Right lobe of liver (tissue), 6 donors: ENCODE measurements around the gene MCUR1. TPM values are rescaled to one million over a fixed set of nuclear protein-coding genes. Genes with fewer than 3 reads are reported as not detected.

Experiments used
- ATAC-seq, 4 donors: fragments of 200-7000 bp; cut with Tn5 transposase; one replicate each; pipeline ENCODE4 v1.9.1; 2020; ENCODE audit warnings: mild to moderate bottlenecking in 4 of 4, moderate library complexity in 4 of 4
- DNase-seq, 3 donors: peaks; one replicate each; pipeline ENCODE4 v3.0.0-alpha.2; 2020
- H3K27ac ChIP-seq, 3 donors: fragments of 200-600 bp; one replicate each; pipeline ENCODE4 v1.8.0; 2022
- H3K27me3 ChIP-seq, 2 donors: fragments of 200-600 bp; one replicate each; pipeline ENCODE4 v1.8.0; 2022
- H3K36me3 ChIP-seq, 4 donors: fragments of 200-600 bp; sonication (generic) in 1 of 4; one replicate each; pipeline versions ENCODE4 v1.5.1 to v1.8.0; 2017 to 2022; ENCODE audit warnings: control low read depth in 1 of 4
- H3K4me1 ChIP-seq, 4 donors: fragments of 200-600 bp; sonication (generic) in 1 of 4; one replicate each; pipeline versions ENCODE4 v1.5.1 to v1.8.0; 2017 to 2022; ENCODE audit warnings: control low read depth in 1 of 4
- H3K4me3 ChIP-seq, 3 donors: fragments of 200-600 bp; one replicate each; pipeline ENCODE4 v1.8.0; 2022
- H3K9me3 ChIP-seq, 4 donors: fragments of 200-600 bp; sonication (generic) in 1 of 4; one replicate each; pipeline versions ENCODE4 v1.5.1 to v1.8.0; 2017 to 2022; ENCODE audit warnings: control low read depth in 1 of 4
- CTCF ChIP-seq, 4 donors: fragments of 200-600 bp in 3 of 4; fragments of 450-650 bp in 1 of 4; IDR thresholded peaks; one replicate each; pipeline versions ENCODE4 v1.5.1 to v1.8.0; 2016 to 2022; ENCODE audit warnings: antibody characterized with exemption in 4 of 4, mild to moderate bottlenecking in 2 of 4
- POLR2A ChIP-seq: fragments of 450-650 bp; IDR thresholded peaks from one replicate; pipeline ENCODE4 v1.6.1; 2017; ENCODE audit warnings: antibody characterized with exemption, mild to moderate bottlenecking
- WGBS: methylation state at CpG from one replicate; pipeline ENCODE4 v1.1.6; 2018; ENCODE audit warnings: low coverage, low lambda C conversion rate; ENCODE audit not compliant: insufficient coverage; ENCODE audit errors: missing lambda C conversion rate; 5-methylcytosine and 5-hydroxymethylcytosine counted together
- intact Hi-C, 2 donors: fragments of 100-400 bp; cut with DNase I; formaldehyde crosslinking; loops; one replicate each; pipeline versions ENCODE4 v1.11.2 to v1.14.1; 2022
- total RNA-seq, 6 experiments: library from RNA; depleted of rRNA in 2 of 6; stranded (reverse); fragments of >200 nt in 2 of 6; fragmentation: NEBNext Ultra II Directional in 3 of 6; extraction: Animal tissue kit (Norgen Biotek cat#: 25700) in 3 of 6; gene quantifications; one replicate each; pipeline versions ENCODE4 v1.1.0 to v1.2.4, GENCODE V29; 2016 to 2023
- donor health status: DM: no; HTN: yes; CAD: no.
- donor health status: DM: no; HTN: no; CAD: no.
- donor health status: DM: no; HTN: no; CAD: no.
- donor health status: DM: no; HTN: yes; CAD: no.
- donor health status: DM: no; HTN: yes; CAD: no.

MCUR1 gene
- total RNA-seq, 6 experiments from 2014 or later, result 12.7 to 17.8 (median 15.2) TPM

DNA sequence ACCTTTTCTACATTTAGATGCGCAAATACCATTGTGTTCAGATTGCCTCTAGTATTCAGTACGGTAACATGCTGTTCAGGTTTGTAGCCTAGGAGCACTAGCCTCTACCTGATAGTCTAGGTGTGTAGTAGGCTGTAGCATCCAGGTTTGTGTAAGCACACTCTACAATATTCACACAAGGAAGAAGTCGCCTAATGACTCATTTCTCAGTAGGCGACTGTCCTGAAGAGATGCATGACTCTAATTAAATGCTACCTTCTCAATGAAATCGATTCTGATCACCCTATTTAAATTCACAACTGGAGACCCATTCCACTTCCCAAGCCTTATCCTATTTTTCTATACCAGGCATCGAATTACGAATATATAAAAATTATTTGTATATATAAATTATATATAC is 1.3 kb downstream of the MCUR1 start:
- DNase-seq (no peak), ATAC-seq (no peak)
- H3K4me3 ChIP-seq, result peak overlapping the region; percentile 87 to 92 (median 88)
- no peak for TF ChIP-seq CTCF (IDR thresholded peaks at IDR 0.05)
- TF ChIP-seq POLR2A, result no peak
- H3K4me1 ChIP-seq, result peaks cover 0 to 42% (median 5%) of the 10 kb centered on the region in 4 donors
- 39% methylated on average over 6 of the region's 7 CpGs for WGBS
- peak overlapping the region; percentile 90 to 95 (median 93) for H3K27ac ChIP-seq
- H3K9me3 ChIP-seq, result no peaks in the 10 kb centered on the region
- H3K27me3 ChIP-seq, result no peaks in the 10 kb centered on the region
- intact Hi-C loops, result no loop called here
- H3K36me3 ChIP-seq, result no peaks in the 10 kb centered on the region

GRCh38 chr6:13812359-13812642 is 2.1 kb downstream of the MCUR1 start:
- H3K36me3 ChIP-seq, result no peaks in the 10 kb centered on the region
- intact Hi-C loops, result no loop called here
- 74% methylated on average over 5 of the region's 5 CpGs for WGBS
- no peak for ATAC-seq
- H3K27me3 ChIP-seq, result no peaks in the 10 kb centered on the region
- H3K4me3 ChIP-seq, result no peak overlapping the region
- no peaks in the 10 kb centered on the region for H3K9me3 ChIP-seq
- TF ChIP-seq POLR2A (no peak), CTCF (IDR thresholded peaks at IDR 0.05) (no peak)
- peaks cover 0 to 42% (median 5%) of the 10 kb centered on the region in 4 donors for H3K4me1 ChIP-seq
- peak overlapping the region in 1 of 3 donors; percentile 62 for H3K27ac ChIP-seq
- DNase-seq, result no peak

DNA sequence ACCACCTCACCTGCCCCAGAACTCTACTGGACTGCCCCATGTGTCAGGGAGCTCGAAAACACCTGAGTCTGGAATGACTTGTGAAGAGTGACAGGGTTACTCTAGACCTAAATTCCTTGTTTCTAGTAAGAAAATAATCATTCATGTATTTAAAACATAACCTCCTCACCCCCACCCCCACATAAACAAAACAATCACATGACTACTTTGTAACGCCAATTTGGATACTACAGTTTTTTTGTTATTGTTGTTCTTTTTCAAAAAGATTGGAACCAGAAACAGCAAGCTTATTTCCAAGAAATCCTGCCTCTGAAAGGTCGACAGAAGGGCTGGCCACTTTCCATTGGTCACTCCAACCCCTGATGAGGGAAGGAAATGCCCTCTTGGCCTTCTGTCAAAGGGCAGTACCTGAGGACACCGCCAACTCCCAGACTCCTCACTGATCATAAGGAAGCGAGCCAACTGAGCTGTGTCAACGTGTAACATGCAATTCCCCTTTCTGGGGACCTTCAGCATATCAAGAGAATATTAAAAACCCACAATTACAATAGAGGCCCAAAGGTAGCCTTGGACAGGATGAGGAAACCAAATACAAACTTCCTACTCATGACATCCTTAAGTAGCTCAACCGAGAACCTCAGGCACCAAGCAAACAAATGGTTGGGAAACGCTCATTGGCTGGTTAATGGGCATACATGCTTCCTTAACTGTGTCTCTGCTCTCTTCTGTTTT is 2.6 kb downstream of the MCUR1 start:
- no peak for TF ChIP-seq POLR2A
- no peak for TF ChIP-seq CTCF (IDR thresholded peaks at IDR 0.05)
- H3K27me3 ChIP-seq, result no peaks in the 10 kb centered on the region
- peak in 3 of 4 donors; percentile 11 to 44 (median 41) for ATAC-seq
- WGBS, result 12% methylated on average over 8 of the region's 8 CpGs
- no peaks in the 10 kb centered on the region for H3K9me3 ChIP-seq
- peaks cover 0 to 42% (median 5%) of the 10 kb centered on the region in 4 donors for H3K4me1 ChIP-seq
- H3K27ac ChIP-seq, result peak overlapping the region in 2 of 3 donors; percentile 18 to 62
- H3K36me3 ChIP-seq, result no peaks in the 10 kb centered on the region
- DNase-seq, result peak; percentile 56 to 83 (median 73)
- intact Hi-C loops, result no loop called here
- no peak overlapping the region for H3K4me3 ChIP-seq

GRCh38 chr6:13810688-13811446 is 3.5 kb downstream of the MCUR1 start:
- Histone ChIP-seq H3K27me3 (no peaks in the 10 kb centered on the region), H3K9me3 (no peaks in the 10 kb centered on the region), H3K4me1 (peaks cover 0 to 42% (median 5%) of the 10 kb centered on the region in 4 donors), H3K4me3 (no peak overlapping the region), H3K36me3 (no peaks in the 10 kb centered on the region), H3K27ac (peak overlapping the region in 2 of 3 donors; percentile 18 to 62)
- intact Hi-C loops, result no loop called here
- WGBS, result 27% methylated on average over 3 of the region's 3 CpGs
- ATAC-seq (peak in 1 of 4 donors; percentile 24), DNase-seq (no peak)
- TF ChIP-seq POLR2A (no peak), CTCF (IDR thresholded peaks at IDR 0.05) (no peak)
